22Rv1 (cell line): ENCODE data around the gene KCNIP4.

Source experiments
- H3K27ac ChIP-seq: fragments of 450-650 bp; 2 replicates; pipeline ENCODE4 v1.5.1; 2017
- ZFX ChIP-seq: fragments of 450-650 bp; IDR thresholded peaks from 2 replicates; pipeline ENCODE4 v1.6.1; 2017; ENCODE audit warnings: antibody characterized with exemption, borderline replicate concordance
- TF ChIP-seq, protein P1 (sequence below): fragments of 450-650 bp; IDR thresholded peaks from 2 replicates; pipeline ENCODE4 v1.5.1; 2017; ENCODE audit warnings: mild to moderate bottlenecking

KCNIP4 gene

GRCh38 chr4:21555083-21555482 lies 393.5 kb downstream of the KCNIP4 start:
- no peak for TF ChIP-seq ZFX
- TF ChIP-seq, protein P1, sequence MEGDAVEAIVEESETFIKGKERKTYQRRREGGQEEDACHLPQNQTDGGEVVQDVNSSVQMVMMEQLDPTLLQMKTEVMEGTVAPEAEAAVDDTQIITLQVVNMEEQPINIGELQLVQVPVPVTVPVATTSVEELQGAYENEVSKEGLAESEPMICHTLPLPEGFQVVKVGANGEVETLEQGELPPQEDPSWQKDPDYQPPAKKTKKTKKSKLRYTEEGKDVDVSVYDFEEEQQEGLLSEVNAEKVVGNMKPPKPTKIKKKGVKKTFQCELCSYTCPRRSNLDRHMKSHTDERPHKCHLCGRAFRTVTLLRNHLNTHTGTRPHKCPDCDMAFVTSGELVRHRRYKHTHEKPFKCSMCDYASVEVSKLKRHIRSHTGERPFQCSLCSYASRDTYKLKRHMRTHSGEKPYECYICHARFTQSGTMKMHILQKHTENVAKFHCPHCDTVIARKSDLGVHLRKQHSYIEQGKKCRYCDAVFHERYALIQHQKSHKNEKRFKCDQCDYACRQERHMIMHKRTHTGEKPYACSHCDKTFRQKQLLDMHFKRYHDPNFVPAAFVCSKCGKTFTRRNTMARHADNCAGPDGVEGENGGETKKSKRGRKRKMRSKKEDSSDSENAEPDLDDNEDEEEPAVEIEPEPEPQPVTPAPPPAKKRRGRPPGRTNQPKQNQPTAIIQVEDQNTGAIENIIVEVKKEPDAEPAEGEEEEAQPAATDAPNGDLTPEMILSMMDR = no peak

DNA sequence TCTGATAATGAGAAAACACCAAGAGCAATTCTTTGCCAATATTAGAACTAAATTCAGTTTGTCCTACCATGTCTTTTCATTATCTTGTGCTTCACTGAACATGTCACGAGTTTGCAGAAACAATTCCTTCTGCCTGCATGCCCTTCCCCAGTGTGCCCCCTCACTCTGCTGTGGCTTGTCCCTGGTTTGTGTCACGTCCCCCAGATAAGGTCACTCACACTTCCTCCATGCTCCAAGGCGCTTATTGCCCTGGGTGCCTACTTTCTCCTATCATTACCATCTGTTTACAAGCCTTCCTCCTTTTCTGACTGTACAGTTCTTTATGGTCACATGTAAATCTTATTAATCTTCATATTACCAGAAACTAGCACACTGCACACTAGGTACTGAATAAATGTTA lies 394.1 kb downstream of the KCNIP4 start:
- no peak overlapping the region for H3K27ac ChIP-seq
- TF ChIP-seq, protein P1 = no peak
- TF ChIP-seq ZFX = no peak

More at GRCh38 chr4:21555083-21555482, 393.5 kb downstream of the KCNIP4 start:
- H3K27ac ChIP-seq = no peak overlapping the region

GRCh38 chr4:21554066-21554465 lies 394.5 kb downstream of the KCNIP4 start:
- no peak overlapping the region for H3K27ac ChIP-seq
- TF ChIP-seq, protein P1 = no peak
- no peak for TF ChIP-seq ZFX

GRCh38 chr4:21552455-21552854 lies 396.1 kb downstream of the KCNIP4 start:
- no peak overlapping the region for H3K27ac ChIP-seq
- TF ChIP-seq, protein P1 = no peak
- TF ChIP-seq ZFX = no peak

GRCh38 chr4:21544955-21545354 lies 403.6 kb downstream of the KCNIP4 start:
- no peak for TF ChIP-seq ZFX
- TF ChIP-seq, protein P1 = no peak
- H3K27ac ChIP-seq = no peak overlapping the region

DNA sequence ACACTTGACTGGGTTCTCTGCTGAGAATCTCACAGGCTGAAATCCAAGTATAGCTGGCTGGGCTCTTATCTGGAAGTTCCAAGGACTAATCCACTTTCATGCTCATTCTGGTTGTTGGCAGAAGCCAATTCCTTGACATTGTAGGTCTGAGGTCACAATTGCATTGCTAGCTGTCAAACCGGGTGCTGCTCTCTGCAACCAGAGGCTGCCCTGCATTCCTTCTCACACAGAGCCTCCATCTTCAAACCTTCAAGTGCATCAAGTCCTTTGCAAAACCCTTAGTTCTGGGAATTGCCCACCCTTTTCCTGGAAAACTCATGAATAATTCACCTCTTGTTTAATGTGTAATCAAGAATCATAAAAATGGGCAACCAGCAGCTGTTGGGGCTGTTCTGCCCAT lies 404.2 kb downstream of the KCNIP4 start:
- no peak overlapping the region for H3K27ac ChIP-seq
- TF ChIP-seq, protein P1 = no peak
- TF ChIP-seq ZFX = no peak

DNA sequence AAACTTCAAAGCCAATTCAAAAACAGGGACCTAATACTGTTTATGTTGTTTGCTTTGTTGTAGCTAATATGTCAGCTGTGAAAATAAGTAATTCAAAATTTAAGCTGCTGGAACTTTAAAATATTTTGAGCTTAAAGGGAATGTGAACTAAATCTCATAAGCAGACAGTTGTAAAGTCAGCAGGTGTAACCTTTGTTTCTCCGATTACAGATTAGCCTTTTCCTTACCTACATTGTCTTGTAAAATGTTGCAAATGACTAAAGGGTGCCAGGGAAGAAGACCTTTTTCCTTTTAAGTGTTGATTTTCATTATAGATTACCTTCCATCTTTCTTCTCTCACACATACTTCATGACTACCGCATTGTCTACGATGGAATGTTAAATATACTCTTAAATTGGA lies 405.1 kb downstream of the KCNIP4 start:
- no peak overlapping the region for H3K27ac ChIP-seq
- TF ChIP-seq, protein P1 = no peak
- TF ChIP-seq ZFX = no peak
